ENCODE results near the gene RERE.
"Not testable (repeated sequence)": the region's sequence is repeated elsewhere in the genome, so short reads cannot be mapped to it uniquely, and the experiment has no call there.

Gene RERE

DNA sequence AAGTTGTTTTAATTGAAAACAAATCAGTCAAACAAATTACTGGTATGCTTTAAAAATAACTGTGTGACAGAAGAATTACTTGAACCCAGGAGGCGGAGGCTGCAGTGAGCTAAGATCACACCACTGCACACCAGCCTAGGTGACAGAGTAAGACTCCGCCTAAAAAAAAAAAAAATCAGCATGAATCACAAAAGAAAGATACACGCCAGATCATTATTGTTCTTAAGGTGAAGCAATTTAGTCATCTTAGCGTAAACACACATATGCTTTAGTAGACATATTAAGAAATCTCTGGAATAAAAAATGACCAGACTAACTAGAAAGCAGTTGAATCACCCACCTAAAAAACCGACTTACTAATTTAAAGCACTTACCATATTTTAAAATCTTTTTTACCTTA is 20.2 kb downstream of the RERE start:
- no peak for DNase-seq (ENCODE audit: low spot score)

DNA sequence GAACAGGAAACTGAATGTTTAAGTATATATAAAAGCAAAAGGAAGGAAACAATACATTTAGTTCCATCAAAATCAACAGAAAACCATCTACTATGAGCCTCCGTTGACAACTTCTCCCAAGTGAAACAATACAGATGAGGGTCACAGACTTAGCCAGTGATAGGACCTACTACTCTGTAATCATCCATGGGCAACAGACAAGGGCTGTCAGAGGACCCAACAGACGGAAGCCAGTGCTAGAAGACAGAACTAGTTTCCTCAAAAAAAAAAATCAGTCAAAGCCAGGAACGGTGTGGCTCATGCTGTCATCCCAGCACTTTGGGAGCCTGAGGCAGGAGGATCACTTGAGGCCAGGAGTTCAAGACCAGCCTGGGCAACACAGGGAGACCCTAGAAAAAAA is 20.6 kb downstream of the RERE start:
- DNase-seq (ENCODE audit: low spot score) = no peak

DNA sequence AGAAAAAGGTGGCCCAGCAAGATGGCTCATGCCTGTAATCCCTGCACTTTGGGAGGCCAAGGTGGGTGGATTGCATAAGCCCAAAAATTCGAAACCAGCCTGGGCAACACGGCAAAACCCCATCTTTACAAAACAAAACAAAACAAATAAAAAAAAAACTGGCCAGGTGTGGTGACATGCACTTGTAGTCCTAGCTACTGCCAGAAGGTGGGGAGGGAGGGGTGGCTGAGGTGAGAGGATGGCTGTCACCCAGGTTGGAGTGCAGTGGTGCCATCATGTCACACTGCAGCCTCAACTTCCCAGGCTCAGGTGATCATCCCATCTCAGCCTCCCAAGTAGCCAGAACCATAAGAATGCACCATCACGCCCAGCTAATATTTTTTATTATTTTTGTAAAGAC is 22.8 kb downstream of the RERE start:
- DNase-seq (ENCODE audit: low spot score) = no peak

DNA sequence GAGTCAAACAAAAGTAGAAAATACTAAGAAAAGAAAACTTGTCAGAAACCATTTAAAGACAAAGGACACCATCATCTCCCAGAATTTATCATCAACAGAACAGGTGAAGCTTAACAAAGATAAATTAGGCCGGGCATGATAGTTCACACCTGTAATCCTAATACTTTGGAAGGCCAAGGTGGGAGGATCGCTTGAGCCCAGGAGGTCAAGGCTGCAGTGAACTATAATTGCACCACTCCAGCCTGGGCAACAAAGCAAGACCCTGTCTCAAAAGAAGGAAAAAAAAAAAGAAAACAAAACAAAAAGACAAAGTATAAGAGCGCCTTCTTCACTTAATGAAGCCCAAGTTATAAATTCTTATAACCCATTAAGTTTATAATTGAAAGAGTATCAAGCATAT is 25.6 kb downstream of the RERE start:
- no peak for DNase-seq (ENCODE audit: low spot score)

DNA sequence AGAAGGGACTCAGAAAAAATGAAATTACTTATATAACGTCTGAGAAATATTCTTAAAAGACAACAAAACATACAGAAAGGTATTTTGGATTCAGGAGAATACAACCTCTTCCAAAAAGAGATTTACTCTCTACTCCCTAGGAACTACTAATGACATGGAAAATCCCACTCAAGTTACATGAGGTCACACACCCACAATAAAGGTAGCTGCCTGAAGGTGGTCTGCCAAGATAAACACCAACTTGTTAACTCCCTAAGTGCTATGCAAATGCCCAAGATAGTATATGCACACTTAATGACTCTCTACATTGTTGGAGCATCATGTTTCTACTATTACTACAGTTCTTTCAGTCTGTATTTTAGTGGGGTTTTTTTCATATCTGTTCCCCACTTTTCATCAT is 26.5 kb downstream of the RERE start:
- DNase-seq (ENCODE audit: low spot score) = no peak

DNA sequence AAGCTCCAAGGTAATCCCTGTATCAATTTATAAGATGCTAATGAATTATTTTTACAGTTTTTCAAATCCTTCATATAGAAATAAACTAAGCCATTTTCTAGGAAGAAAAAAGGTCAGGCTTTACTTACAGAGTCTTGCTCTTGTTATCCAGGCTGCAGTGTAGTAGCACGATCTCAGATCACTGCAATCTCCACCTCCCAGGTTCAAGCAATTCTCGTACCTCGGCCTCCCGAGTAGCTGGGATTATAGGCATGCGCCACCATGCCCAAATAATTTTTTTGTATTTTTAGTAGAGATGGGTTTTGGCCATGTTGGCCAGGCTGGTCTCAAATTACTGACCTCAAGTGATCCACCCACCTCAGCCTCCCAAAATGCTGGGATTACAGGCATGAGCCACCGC is 27.0 kb downstream of the RERE start:
- no peak for DNase-seq (ENCODE audit: low spot score)

DNA sequence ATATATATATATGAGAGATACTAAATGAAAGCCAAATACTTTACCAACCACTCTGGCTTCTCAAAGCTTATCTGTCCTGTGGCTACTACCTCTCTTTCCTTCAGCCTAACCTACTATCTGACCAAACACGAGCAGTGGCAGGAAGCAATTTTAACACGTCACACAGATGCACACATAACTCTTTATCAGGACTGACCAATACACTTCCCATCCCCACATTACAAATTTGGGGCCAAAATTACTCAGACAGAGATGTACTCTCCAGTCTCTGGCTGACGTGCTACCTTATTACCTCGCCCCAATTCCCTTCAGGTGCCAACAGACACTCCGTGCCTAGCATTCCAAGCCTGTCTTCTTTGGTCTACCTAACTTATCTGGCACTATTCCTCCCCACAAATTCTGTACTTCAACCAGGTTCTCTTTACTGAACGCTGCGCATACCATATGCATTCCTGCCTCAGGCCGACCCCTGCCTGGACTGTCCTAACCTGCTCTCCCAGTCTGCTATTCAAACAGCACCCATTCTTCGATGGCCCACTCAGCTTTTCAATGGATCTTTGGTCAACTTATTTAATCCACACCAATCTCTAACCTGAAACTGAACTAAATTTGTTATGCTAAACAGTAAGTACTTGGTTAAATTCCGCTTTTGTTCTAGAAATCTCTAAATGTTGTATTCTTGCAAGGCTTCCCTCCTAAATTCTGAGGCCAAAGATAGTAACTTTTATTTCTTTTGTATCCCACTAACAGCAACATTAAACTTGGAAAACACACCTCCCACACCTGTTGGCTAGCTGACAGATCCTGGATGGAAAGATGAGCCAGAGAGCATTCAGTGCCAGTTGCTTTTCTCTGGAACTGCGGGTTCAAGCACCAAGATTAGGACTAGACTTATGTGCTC is 27.9 kb downstream of the RERE start:
- DNase-seq (ENCODE audit: low spot score) = no peak

DNA sequence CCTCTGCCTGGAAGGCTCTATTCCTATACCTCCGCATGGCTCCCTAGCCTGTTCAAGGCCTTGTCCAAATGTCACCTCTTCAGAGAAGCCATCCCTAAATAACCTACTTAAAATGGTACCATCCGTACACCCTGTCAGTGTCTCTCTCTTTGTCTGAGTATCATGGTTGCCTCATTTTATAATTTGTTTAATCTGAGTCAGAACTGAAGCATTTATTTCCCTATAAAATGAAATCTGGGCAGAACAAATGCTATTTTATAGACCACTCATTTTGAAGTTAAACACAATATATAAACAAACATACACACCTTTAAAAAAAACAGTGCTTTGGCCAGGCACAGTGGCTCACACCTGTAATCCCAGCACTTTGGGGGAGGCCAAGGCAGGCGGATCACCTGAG is 30.2 kb downstream of the RERE start:
- DNase-seq (ENCODE audit: low spot score) = no peak

DNA sequence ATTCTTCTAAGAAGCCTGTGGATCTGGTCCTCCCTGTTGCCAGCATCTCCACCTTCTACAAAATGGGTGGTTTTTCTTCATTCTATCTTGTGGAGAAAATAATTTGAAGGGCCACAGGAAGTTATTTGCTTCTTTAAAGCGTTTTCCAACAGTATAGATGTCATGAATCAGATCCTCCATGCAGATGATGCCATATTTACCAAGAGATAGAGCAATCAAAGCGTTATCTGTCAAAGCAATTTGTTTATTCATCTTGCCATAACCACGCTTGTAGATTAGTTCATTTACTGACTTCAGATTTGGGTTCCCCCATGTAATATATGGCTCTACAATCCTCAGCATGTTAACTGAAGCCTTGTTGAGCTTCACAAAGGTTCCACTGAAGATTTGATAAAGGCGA is 31.2 kb downstream of the RERE start:
- not testable (repeated sequence) for DNase-seq (ENCODE audit: low spot score)

DNA sequence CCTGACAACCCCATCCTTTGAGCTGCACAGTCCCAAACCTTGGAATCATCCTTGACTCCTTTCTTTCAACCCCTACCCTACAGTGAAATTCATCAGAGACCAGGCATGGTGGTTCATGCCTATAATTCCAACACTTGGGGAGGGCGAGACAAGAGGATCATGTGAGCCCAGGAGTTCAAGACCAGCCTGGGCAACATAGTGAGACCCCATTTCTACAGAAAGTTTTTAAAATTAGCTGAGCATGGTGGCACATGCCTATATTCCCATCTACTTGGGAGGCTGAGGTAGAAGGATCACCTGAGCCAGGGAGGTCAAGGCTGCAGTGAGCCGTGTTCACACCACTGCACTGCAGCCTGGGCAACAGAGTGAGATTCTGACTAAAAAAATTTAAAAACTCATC is 34.5 kb downstream of the RERE start:
- DNase-seq (ENCODE audit: low spot score) = no peak

DNA sequence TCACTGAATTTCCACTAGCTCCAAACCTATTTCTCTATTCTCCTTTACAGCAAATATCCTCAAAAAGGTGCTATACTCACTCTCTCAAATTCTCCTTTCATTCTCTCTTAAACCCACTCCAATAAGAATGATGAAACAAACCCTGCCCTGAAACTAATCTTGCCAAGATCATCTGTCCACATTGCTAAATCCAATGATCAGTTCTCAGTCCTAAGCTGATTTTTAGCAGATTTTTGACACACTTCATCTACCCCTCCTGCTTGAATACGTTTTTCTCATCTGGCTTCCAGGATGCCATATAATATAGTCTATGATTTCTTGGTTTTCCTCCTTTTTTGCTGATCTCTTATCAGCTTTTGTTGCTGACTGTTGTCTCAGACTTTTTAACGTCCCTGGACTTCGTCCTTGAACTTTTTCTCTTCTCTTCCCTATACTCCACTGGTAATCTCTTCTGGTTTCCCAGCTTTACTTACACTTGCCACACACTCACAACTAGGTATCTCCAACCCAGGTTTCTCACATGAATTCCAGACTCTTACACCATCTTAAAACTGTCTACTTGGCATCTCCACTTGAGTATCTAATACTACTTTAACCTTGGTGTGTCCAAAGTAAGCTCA is 35.3 kb downstream of the RERE start:
- DNase-seq (ENCODE audit: low spot score) = no peak

DNA sequence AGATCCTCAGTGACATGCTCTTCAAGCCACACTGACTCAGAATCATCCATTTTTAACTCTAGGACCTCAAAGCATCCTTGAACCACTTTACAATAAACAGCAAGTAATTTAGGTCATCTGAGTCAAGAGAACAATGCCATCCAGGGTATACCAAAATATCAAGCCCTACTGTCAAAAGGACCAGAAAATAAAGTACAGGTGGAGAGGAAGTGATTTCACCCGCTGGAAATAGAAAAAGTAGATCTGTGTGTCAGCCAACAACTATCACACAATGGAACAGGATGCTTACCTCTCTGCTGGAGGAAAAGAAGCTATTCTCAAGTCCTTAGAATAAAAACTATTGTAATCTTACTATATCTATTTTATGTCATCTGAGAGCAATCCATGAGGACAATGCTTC is 37.0 kb downstream of the RERE start:
- no peak for DNase-seq (ENCODE audit: low spot score)

DNA sequence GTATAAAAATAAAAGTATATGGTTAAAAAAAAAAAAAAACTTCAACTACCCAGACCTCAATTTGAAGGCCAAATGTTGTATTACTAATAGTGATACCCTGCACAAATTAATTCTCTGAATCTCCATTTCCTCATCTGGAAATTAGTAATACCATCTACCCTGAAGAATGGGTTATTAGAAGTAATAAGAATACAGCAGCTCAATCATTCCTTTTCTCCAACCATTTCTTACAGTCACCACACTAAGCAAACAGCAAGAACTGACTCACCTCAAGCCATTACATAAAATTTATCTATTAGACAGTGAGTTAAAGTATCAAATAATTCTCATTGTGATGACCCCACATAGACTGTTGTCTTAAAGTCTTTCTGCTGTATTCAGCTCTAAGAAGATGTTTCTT is 39.6 kb downstream of the RERE start:
- DNase-seq (ENCODE audit: low spot score) = no peak

DNA sequence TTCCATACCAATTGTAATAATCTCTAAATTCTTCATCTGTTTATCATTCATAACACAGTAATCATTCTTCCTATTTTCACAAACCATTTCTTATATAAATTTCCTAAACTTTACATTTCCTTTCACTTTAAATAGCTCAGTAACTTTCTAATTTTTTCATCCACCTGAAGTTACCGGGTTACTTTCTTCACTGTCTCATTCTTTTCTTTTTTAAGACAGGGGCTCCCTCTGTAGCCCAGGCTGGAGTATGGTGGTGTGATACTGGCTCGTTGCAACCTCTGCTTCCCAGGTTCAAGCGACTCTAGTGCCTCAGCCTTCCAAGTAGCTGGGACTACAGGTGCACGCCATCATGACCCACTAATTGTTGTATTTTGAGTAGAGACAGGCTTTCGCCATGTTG is 41.3 kb downstream of the RERE start:
- DNase-seq (ENCODE audit: low spot score) = no peak

DNA sequence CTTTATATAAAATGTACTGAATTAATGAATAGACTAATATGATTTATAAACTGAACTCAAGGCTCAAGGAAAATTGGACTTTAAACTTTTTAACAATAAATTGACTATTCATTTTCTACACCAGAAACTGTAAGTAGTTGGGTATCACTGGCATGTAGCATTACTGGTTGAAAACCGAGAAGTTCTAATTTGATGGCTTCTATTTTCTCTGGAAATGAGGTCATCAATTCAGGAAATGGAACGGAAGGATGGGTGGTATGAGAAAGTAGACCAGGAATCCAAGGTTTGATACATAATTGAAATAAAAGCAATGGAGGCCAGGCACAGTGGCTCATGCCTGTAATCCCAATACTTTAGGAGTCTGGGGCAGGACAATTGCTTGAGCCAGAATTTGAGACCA is 50.4 kb downstream of the RERE start:
- no peak for DNase-seq (ENCODE audit: low spot score)

DNA sequence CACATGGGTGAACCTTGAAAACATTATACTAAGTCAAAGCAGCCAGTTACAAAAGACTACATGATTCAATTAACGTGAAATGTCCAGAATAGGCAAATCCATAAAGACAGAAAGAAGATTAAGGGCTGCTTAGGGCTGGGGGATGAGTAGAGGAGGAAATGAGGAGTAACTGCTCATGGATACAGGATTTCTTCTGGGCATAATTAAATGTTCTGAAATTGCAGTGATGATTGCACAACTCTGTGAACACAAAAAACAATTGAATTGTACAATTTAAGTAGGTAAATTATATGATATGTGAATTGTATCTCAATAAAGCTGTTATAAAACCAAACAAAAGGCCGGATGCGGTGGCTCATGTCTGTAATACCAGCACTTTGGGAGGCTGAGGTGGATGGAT is 52.2 kb downstream of the RERE start:
- no peak for DNase-seq (ENCODE audit: low spot score)

DNA sequence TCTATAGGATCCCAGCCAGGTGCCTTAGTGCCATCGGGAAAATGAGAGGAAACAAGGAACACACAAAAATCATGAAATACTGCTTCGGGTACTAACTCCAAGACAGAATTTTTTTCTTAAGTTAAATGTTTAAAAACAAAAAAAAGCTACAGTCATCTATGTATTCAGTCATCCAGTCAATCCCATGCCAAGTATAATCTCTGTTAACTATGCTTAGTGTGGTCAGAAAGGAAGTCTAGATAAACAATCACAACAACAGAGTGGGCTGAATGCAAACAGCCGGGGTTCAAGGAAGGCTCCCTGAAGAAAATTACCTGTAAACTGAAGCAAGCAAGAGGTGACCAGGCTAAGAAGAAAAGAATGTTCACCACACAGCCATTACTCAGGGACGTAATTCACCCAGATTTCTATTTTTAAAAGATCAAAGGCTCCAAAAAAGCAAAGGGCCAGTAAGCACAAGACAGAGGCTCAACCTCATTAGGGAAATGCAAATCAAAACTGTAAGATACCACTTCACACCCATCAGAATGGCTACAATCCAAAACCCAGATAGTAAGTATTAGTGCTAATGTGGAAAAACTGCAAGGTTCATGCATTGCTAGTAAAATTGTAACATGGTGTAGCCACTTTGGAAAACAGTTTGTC is 53.0 kb downstream of the RERE start:
- no peak for DNase-seq (ENCODE audit: low spot score)

DNA sequence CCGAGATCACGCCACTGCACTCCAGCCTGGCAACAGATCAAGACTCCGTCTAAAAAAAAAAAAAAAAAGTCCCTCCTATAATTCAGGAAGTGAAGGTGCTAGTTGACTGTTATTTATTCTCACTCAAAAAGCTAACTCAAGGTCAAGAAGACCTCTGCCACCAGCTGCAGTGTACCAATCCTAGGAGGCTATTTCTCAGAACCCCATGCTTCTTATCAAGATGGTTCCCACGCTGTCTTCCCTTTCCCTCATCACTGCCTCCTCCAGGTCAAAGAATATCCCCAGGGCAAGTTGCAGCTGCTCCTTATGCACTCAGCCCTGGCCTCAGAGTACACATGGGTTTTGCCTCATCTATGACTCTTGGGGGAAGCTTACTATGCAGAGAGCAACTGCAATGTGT is 53.6 kb downstream of the RERE start:
- no peak for DNase-seq (ENCODE audit: low spot score)

DNA sequence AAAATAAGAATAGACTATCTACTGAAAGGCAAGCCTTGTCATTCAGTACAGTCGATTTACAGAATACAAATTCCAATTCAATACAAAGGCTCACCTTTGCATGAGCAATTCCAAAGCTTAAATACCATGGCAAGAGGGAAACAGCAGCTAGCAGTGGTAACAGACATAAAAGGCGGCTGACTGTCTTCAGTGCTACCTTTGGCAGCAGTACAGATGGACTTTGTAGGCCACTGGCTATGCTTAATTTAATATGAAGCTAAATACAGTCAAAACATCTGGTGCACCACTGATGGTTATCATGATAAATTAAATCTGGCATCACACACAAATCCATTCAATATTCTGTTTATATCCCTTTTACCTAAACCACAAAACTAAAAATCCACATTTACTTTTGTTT is 62.4 kb downstream of the RERE start:
- no peak for DNase-seq (ENCODE audit: low spot score)

DNA sequence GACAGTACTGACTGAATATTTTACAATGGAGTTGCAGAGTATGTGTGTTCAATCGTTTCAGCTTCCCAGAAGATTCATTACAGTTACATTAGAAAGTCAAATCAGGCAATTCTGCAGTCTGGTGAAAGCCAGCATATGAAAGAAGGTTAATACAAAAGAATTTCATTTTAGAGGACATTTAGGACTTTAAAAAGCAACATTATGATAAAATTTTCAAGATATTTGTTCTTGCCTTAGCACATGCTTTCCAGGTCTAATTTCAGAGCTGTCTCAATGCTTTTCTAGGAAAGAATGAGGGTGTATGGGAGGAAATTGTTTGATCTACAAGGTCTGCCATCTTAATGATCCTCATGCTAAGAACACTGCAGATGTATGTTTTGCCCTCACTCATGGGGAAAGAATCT is 63.2 kb downstream of the RERE start:
- no peak for DNase-seq (ENCODE audit: low spot score)

DNA sequence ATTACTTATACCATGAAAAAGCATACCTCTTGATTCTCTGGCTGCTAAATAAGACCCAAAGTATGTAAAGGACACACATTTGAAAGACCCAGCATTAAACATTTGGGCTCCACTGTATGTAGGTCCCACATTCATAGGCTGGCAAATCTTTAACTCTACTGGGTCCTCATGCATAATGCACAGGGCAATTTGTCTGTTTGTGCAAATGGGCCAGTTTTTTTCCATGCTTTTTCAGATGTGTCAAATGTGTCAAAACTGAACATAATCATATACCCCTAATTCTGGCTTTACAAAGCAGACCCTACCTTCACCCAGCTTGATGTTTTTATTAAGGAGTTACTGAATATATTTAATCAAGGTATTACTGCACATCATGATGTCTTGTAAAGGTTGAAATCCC is 63.7 kb downstream of the RERE start:
- DNase-seq (ENCODE audit: low spot score) = no peak

DNA sequence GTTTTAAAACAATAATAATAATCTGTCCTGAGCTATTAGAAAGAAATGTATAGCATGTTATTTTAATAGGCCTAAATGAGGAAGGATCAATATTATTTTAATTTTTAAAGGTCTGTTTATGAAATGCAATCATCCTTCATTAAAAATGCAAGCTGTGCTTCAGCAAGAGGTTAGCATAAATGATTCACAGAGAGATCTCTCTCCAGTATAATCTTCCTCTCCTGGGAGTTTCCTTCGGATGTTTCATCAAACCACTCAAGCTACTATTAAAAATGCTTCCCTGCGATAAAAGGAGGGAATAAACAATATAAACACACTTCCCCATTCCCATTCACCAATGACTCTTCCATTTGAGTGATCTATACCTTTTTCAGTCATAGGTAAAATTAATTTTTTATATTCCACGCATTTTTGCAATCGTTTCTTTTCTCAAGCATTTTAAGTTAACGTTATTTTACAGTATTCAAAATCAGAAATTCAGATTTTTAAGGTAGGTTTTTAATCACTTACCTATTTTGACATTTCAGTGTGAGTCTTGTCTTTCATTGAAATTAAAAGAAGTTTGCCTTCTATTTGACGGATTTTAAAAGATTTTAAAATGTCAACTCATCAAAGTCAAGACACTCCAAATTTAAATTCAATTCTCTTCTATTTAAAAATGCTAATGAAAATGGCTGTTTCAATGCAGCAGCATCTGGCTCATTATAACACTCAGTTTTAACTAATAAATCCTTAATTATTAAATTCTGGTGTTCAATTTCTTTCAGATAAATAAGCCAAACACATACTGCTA is 64.3 kb downstream of the RERE start:
- DNase-seq (ENCODE audit: low spot score) = no peak

DNA sequence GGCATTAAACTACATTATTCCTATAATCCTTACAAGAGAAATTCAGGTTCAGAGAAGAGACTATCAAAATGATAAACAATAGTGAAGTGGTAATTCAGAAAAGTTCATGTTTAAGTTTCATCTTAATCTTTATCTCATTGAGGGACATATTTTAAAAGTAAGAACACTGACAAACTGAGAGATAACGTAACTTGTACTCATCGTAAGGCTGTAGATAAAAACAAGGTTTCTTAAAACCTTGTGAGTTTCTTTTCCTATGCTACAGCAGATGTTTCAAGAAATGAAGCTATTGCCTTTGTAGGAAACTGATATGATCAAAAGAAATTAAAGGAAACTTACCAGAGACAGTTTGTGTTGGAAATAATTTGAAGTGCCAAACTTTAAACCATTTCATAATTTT is 65.0 kb downstream of the RERE start:
- DNase-seq (ENCODE audit: low spot score) = no peak
